AG09309 (cell line): ENCODE results near the gene GPANK1.

Experiments
- DNase-seq: peaks from one replicate; pipeline ENCODE4 v3.0.0-alpha.2; 2010; ENCODE audit warnings: low read depth
- H3K4me3 ChIP-seq: 2 replicates; pipeline ENCODE4 v1.5.1; 2011; ENCODE audit warnings: mild to moderate bottlenecking, low read depth, low read length, moderate library complexity; ENCODE audit not compliant: control insufficient read depth
- CTCF ChIP-seq: IDR thresholded peaks from 2 replicates; pipeline ENCODE4 v1.5.1; 2011; ENCODE audit warnings: mild to moderate bottlenecking, low read depth, low read length, inconsistent platforms; ENCODE audit not compliant: insufficient read depth, control insufficient read depth; ENCODE audit errors: missing control alignments

The GPANK1 gene

DNA sequence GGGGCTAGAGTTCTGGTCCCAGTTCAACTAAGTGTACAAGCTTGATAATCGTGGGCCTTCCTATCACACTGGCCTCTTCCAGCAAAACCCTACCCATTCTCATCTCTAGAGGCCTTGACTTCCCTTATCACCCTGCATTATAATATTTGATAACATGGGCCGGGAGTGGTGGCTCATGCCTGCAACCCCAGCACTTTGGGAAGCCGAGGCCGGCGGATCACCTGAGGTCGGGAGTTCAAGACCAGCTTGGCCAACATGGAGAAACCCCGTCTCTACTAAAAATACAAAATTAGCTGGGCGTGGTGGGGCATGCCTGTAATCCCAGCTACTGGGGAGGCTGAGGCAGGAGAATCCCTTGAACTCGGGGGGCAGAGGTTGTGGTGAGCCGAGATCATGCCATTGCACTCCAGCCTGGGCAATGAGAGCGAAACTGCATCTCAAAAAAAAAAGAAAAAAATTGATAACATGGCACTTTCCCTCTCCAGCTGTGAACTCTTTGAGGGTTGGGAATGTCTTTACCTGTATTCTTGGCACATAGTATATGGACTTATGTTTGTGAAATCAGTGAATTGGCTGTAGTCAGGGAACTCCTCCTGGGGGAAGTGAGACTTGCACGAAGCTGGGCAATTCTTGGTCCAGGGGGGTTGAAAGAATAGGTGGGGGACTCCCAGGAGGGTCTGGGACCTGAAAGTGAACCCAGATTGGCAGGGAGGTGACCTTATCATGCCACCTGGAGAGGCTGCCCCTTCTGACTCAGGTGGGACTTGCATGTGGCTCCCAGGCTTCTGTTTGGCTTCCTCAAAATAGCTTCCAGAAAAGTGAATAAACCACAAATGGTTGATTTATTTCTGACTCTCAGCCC is 3.3 kb downstream of the GPANK1 start:
- no peak for TF ChIP-seq CTCF
- H3K4me3 ChIP-seq: peak overlapping the region; percentile 76; the same call in 1 of the 2 replicates
- no peak for DNase-seq

GRCh38 chr6:31660381-31661261 is 4.2 kb downstream of the GPANK1 start, which contains the start of gene C6orf47:
TSS of gene C6orf47 (minus strand) at chr6:31660778. CDS start at chr6:31659947, 831 bp downstream.
- peak within 1 kb of the TSS; percentile 76 for H3K4me3 ChIP-seq
- DNase-seq: no peak
- TF ChIP-seq CTCF: no peak

- TF ChIP-seq CTCF: no peak
- peak overlapping the region; percentile 76 for H3K4me3 ChIP-seq
- DNase-seq: no peak
Measured at GRCh38 chr6:31659649-31660380, 5.0 kb downstream of the GPANK1 start.

- no peak for DNase-seq
- TF ChIP-seq CTCF: no peak
- H3K4me3 ChIP-seq: peak overlapping the region; percentile 76
Measured at GRCh38 chr6:31658983-31659648, 5.7 kb downstream of the GPANK1 start.

- H3K4me3 ChIP-seq: no peak overlapping the region
- DNase-seq: no peak
- no peak for TF ChIP-seq CTCF
Measured at GRCh38 chr6:31658158-31658688, 6.6 kb downstream of the GPANK1 start.
